NCI-H1048 (cell line): ENCODE measurements around the gene TRIM9.

Experiments
- DNase-seq: peaks from one replicate; lab custom pipeline; 2025; lab: John Stamatoyannopoulos, UW

Gene TRIM9

DNA sequence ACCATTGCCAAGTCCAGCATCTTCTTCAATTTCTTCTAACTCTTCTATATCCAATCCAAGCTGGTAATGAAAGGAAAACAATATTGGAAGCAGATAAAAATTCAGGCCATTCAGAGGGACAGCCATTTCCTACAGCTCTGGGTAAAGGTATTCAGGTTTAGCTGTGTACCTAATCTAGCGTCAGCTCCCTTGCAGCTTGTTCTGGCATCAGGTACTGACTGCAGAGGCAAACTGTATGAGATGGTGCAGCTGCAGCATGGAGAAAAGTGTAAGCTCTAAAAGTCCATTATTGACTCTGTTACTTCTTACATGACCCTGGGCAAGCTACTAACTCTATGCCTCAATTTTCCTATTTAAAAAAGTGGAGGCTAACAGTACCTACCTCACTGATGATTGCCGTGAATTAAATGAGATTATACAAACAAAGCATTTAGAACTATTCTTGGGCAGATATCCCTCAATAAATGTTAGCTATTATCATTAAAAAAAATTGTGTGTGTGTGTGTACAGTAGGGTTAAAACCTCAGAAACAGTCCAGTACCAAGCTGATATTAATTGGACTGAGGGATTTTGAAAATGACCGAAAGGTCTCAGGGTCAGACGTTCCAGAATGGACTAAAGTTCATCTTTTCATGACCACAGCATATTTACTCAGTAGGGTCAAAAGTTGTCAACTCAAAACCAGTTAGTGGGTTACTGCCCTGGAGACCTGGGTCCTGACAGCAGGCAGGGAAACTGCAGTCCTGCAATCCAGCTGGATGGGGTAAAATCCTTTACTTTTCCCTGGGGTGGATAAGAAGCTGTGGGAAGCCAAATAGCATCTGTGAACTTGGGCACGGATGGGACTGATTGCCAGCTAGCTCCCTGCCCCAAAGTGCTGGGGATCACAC, 159.5 kb downstream of the TRIM9 start:
- DNase-seq: no peak

DNA sequence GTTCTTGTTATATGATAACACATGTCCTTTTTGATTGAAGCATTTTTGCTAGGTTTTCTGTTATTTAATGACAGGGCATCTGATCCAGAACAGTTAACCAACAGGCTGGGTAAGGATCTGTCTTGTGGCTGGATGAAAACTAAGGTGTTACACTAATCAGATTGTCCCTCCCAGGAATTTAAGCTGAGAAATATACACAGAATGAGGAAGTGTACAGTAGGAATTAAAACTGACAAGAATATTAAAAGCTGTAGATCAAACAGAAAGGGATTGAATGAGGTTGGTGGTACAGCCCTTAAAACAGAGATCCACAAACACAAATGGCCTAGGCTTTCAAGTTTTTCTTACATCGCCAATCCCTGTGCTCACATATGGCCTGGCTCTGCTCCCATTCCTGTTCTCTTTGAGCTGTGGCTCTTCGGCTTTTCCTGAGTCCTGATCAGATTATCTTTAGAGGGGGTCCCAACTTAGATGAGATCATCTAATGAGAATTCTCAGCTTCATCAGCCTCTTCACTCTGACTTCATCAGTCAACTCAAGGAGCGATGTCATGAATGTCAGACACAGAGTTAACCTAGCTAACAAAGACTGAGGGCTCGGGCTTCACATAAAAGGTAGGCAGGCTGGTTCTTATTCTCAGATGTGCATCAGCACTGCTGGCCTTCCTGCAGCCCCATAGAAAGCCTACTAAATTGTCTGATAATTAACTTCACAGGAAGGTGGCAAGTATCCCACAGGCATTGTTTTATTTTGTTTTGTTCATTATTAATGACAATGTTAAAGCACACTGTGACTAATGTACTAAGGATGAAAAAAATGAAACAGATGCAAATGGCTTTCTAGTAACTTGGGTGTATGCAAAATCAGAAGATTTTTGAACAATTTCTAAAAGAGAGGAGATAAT, 162.1 kb downstream of the TRIM9 start:
- DNase-seq: no peak

DNA sequence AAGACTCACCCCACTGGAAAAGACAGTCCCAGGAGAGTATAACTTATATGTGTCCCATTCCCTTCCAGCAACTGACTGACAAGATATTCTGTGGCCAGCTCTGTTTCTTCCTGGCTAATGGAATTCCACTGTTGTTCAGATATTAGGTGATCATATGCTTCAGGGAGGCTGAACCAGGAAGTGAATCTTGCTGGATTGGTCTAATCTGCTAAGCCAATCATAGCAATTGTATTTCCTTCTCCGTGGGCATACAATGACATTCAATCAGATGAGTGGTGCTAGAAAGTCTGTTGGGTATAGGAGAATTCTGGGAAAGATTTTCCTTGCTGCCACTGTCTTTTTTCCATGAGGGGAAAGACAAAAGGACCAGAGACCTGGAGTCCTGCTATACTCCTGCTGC, 162.7 kb downstream of the TRIM9 start:
- no peak for DNase-seq

DNA sequence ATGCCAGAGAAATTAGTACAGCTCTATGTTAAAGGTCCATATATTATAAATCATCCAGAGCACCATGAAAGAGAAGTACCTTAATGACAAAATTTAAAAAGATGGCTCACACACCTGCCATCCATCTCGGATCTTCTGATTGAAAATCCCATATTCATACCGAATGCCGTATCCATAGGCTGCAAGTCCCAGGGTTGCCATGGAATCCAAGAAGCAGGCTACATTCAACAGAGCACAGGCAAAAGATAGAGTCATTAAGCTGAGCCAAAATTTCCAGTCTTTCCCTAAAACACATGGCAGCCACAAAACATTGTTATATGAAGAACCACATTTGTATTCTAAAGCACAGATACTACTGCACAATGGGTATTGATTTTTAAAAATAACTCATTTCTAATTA, 163.3 kb downstream of the TRIM9 start:
- no peak for DNase-seq

DNA sequence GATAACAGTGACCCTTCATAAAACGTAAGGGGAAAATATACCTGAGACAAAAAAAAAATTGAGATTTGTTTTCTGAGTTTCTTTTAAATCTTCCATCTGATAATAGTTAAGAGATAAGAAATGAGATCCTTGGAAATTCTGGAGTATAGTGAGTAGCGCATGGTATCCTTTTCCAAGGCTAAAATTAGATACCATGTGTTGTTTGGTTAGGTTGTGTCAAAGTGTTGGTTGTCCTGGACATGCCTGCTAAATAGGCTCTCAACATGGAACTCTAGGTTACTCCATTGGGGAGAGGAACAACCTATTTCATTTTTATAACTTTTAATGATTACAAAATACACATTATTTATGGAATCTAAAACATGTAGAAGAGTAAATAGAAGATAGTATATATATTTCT, 165.4 kb downstream of the TRIM9 start:
- no peak for DNase-seq

DNA sequence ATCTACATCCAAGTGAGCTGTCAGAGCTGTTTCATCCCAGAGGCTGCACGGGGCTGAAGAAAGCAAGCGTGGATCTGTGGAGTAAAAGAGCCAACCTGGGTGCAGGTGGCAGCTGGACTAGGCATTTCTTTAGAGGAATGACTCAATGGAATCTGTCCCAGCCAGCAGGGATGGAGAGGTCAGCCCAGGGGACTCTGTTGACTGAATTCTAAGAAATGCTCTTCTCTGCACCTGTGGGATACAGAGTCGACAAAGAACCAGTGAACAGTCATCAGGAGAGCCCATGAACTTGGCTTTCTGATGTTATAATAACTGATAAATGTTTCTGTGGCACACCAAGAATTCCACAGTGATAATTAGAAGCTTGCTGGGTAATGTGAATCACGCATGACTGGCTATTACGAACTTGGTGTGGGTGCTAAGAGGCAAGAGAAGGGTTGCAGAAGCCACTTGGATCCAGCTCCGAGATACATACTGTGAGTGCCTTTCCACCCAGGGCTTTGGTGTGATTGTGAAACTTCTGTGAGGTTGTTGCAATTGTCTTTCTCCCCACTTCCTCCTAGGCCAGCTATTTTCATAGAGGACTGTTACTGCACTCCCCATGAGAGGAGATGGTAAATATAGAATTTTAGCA, 166.8 kb downstream of the TRIM9 start:
- no peak for DNase-seq

DNA sequence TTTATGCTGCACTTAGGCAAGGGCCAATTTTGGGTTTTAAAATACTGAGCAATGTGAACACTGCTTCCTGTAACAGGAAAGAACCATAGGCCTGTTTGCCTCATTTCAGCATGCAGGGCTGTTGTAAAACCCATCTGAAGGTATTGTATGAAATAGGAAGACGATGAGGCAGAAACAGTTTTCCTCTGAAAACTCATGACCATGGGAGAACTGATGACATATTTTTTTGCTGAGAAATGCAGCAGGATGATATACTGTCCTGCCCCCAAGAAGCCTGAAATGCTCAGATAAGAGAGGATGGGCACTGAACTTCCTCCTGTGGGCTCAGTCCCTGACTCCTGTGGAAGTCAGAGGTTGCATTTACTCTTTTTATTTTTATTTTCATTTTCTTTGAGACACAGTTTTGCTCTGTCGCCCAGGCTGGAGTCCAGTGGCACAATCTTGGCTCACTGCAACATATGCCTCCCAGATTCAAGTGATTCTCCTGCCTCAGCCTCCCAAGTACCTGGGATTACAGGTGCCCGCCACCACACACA, 168.0 kb downstream of the TRIM9 start:
- DNase-seq: no peak
